ENCODE results near the gene RHCE.
"Not testable (repeated sequence)": the region's sequence is repeated elsewhere in the genome, so short reads cannot be mapped to it uniquely, and the experiment has no call there.

The RHCE gene

DNA sequence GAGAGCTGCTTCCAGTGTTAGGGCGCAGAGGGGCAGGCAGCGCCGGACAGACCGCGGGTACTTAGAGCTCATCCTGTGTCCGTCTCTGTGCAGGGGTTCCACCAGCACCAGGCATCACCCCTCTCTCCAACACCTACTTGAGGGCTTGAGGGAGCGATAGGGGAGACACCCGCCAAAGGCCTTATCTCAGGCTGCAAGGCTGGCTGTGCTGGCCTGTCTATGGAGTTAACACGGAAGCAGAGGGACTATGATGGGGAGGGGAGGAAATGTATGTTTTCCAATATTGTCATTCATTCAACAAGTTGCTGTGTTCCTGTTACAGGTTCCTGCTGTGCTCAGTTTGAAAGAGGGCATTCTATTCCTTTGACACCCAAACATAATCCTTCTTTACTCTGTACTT, at the start of gene RHCE:
RHCE (minus strand) TSS at position 111 of the 400 bp plus-strand sequence; CDS start at position 72, 39 bp downstream.
- not testable (repeated sequence) for DNase-seq (ENCODE audit: low read depth)

- DNase-seq (ENCODE audit: low read depth): peak; percentile 84
These were observed 48.6 kb upstream of the RHCE start for GRCh38 chr1:25469177-25469576.

- DNase-seq (ENCODE audit: low read depth): no peak
These were observed 47.4 kb upstream of the RHCE start for GRCh38 chr1:25468033-25468432.

DNA sequence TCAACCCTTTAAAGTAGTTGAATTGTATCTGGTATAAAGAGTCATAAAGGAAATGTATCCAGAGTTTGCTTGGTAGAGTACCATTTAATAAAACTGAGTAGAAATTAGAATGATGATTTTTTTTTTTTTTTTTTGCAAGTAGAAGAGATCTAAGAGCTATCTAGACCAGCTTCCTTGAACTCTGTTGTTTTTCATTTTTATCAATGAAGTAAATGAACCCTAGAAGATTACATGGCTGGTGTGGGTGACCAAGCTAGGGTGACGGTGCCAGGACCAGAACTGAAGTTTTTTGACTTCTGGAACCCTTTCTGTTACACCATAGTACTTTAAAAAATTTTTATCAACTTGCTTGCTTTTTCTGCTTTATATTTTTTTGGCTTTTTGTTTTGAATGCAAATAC, 47.0 kb upstream of the RHCE start:
- DNase-seq (ENCODE audit: low read depth): no peak

DNA sequence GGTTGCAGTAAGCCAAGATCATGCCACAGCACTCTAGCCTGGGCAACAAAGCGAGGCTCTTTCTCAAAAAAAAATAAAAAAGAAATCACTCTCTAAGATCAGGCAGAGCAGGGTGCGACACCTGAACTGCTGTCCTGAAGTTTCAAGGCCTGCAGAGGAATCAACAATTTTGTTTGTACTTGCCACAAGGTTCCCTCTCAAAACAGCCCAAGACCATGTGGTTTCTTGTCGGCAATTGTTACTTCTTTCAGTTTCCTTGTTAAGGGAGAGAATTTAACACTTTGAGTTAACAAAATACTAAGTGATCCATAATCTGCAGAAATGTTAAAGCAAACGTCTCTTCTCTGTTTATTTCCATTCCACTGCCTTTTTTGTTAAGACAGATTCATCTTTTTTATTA, 46.6 kb upstream of the RHCE start:
- no peak for DNase-seq (ENCODE audit: low read depth)

DNA sequence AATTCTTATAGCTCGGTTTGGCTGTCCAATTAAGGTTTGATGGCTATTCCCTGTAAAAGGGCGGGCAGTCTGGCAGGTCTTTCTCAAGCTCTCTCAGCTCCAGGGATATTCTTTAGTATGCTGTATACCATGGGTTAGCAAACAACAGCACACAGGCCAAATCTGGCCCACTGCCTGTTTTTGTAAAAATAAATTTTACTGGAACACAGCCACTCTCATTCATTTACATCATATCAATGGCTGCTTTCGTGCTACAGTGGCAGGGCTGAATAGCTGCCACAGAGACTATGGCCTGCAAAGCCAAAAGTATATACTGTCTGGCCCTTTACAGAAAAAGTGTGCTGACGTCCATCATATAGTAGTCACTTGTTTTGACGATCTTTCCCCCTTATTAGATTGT, 42.1 kb upstream of the RHCE start:
- no peak for DNase-seq (ENCODE audit: low read depth)

- no peak for DNase-seq (ENCODE audit: low read depth)
These were observed 41.2 kb upstream of the RHCE start for GRCh38 chr1:25461849-25462248.

DNA sequence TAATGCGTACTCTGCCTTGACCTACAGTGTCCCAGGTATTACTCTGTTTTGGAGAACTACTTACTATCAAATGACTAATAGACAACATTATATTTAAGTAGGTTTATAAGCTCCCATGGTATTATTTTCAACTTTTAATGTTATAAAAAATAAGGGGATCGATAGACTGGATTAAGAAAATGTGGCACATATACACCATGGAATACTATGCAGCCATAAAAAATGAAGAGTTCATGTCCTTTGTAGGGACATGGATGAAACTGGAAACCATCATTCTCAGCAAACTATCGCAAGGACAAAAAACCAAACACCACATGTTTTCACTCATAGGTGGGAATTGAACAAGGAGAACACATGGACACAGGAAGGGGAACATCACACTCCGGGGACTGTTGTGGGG, 40.2 kb upstream of the RHCE start:
- DNase-seq (ENCODE audit: low read depth): not testable (repeated sequence)

DNA sequence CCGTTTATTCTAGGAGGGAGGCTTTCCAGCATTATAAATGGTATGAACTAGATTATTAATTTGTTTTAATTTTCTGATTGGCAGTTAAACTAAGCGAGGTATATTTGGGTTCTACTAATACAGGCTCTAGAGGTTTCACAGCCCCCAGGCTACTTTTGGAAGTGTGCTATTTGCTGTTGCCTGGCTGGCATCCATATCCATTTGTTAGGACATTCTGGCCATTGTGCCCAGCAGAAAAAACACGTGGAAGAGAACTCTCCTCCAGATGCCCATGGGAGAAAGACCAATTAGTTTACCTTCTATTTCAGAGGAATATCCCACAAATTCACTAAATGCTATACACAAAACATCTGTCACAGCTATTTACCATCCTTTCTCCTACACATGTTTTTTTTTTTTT, 39.4 kb upstream of the RHCE start:
- no peak for DNase-seq (ENCODE audit: low read depth)

DNA sequence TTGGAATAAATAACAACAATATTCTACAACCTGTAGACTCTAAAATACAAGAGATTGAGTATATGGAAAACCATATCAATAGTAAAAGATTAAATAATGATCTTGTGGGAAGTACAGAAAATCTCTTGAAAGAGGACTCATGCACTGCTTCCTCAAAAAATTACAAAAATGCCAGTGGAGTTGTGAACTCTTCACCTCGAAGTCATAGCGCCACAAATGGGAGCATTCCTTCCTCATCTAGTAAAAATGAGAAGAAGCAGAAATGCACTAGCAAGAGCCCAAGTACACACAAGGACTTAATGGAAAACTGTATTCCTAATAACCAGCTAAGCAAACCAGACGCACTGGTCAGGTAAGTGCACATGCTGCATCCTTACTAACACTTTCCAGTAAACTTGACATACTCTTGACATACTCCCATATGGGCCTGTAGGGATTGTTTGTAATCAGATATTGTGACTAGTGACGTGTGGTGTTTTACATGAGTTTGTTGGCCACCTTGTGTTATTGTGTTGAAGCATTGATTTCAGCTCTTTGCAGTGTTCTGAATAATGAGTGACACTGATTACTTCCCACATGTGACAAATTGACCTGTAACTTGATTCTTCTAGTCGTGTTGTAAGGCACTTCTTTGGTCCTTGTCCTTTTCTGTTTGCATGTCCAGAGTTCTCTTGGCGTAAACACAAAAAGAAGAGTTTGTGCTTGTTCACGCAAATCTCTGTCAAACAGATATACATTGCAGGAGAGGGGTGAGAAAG, 38.1 kb upstream of the RHCE start:
- no peak for DNase-seq (ENCODE audit: low read depth)

- DNase-seq (ENCODE audit: low read depth): no peak
These were observed 35.9 kb upstream of the RHCE start for GRCh38 chr1:25456502-25456901.

DNA sequence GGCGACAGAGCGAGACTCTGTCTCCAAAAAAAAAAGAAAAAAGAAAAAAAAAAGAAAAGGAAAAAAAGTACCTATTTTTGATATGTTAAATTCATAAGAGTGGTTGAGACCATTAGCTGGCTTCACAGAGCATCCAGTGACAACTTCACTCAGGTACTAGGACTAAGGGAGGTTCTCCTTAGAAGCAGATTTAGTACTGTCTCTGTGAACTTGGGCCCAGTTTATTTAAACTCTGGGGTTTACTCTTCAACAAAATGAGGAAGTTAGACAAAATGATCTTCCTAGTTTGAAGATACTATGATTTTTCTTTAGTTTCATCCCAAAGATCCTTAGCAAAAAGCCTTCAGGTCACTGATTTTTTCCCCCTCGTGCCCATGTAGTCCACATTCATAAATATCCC, 31.3 kb upstream of the RHCE start:
- DNase-seq (ENCODE audit: low read depth): no peak

DNA sequence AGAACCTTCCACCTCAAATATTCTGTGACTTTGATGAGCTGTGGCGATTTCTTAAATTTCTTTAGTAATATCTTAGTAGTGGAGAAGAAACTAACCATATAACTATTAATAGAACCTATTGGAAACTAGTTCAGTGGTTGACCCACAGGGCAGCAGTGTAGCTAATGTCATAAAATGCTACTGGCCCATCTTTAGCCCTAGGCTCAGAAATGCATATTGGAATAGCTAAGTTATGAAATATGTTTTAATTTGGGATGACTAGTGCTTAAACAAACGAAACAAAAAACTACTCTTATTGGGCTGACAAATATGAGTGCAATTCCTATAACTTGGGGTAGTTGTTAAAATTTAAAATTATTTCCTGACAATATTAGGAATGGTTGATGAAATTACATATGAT, 30.3 kb upstream of the RHCE start:
- DNase-seq (ENCODE audit: low read depth): no peak

- DNase-seq (ENCODE audit: low read depth): no peak
These were observed 26.9 kb upstream of the RHCE start for GRCh38 chr1:25447547-25447946.

- no peak for DNase-seq (ENCODE audit: low read depth)
These were observed 25.4 kb upstream of the RHCE start for GRCh38 chr1:25445993-25446538.

DNA sequence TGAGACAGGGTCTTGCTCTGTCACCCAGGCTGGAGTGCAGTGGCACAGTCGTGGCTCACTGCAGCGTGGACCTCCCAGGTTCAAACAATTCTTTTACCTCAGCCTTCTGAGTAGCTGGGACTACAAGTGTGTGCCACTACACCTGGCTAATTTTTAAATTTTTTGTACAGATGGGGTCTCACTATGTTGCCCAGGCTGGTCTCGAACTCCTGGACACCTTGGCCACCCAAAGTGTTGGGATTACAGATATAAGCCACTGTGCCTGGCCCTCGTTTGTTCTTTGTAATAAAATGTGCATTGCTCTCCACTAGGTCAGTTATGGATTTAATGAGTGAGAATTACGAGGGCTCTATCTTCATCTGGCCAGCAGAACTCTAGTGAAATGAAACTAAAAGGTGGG, 24.0 kb upstream of the RHCE start:
- not testable (repeated sequence) for DNase-seq (ENCODE audit: low read depth)

- no peak for DNase-seq (ENCODE audit: low read depth)
These were observed 22.5 kb upstream of the RHCE start for GRCh38 chr1:25443030-25443699.

DNA sequence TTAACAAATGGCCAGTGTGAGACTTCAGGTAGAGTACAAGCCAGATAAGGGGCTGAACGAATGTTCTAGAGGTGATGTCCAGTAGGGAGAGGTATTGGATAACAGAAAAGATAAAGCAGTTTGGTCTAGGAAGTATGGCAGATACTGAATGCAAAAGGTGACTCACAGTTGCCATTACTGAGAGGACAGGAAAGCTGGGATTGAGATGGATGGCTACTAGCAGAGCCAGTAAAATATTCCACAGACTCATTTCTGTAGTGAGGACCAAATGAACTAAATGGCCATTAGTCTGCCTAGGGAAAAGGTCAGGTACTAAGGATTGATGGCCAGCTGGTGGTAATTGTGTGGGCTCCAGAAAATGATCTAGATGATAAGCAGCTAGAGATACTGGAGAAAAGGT, 21.6 kb upstream of the RHCE start:
- DNase-seq (ENCODE audit: low read depth): peak; percentile 54

GRCh38 chr1:25439287-25439686, 18.7 kb upstream of the RHCE start:
- DNase-seq (ENCODE audit: low read depth): no peak

GRCh38 chr1:25437672-25438071, 17.0 kb upstream of the RHCE start:
- DNase-seq (ENCODE audit: low read depth): no peak

DNA sequence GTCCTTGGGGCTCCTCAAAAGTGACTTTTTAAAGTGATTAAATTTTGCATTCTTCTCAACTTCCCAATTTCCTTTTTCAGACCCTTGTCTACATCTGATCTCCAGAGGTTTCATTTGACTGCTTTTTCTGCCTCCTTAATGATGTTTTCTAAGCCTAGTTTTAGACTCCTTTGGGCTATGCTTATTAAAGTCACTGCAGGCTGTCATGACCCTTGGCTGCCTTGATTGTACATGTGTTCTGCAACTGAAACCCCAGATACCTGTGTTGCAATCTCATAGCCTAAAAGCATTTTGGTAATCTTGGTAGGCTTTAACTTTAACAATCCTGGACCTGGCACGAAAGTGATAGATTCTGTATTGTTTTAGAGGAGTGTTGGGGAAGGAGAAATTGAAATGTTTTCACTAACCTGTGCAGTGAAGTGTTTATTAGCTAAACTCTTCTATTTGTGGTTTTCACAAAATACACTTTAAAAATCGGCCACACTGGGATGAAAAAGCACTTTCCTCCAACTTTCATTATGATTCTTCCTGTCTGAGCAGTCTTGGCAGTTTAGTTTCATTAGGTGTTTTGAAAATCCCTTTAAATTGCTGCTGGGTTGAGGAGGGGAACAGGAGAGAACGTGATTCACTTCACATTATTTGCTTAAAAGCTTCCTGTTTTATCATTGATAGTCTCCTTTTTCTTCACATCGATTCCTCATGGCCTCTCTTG, 14.9 kb upstream of the RHCE start:
- peak; percentile 9 for DNase-seq (ENCODE audit: low read depth)

DNA sequence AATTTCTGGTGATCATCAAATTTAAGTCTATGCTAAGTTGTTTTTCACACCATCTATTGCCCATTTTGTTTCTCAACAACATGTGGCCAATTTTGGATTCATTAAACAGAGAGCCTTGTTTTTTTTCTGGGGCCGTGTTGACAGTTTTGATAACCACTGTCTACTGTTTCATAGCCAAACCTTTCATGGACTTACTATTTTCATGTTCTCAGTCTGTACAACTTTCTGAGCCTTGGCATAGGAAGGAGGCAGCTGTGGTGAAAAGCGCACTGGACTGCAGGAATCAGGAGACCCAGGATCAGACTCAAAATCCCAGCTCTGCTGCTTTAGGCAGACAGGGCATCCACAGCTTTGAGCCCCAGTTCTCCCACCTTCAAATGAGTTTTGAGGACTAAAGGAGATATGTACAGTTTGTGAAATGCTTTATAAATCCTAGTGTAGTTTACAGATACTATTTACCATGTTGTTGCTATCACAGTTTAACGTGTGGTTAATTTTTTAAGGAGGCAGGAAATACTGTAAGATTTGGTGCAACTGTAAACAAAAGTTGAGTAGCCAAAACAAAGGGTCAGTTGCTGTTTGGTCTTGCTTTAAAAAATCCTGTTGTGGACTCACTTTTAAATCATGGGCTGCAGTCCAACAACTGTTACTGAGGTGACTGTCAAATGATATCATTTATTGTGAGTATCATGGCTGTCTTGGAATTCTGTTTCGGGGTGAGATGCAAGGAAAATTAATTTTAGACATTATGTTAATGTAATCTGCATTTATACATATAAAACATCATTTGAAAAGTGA, 13.0 kb upstream of the RHCE start:
- no peak for DNase-seq (ENCODE audit: low read depth)
